Small intestine (tissue), 16 donors: ENCODE measurements around the gene HNRNPCL1. TPM values are rescaled to one million over a fixed set of nuclear protein-coding genes. Genes with fewer than 3 reads are reported as not detected.
"Not testable (repeated sequence)": the region's sequence is repeated elsewhere in the genome, so short reads cannot be mapped to it uniquely, and the experiment has no call there.

Experiments
- DNase-seq, 2 donors: peaks; one replicate each; pipeline versions ENCODE4 v3.0.0 to v3.0.0-alpha.2; 2013
- FAIRE-seq: peaks from 2 replicates; lab custom pipeline; 2012; peaks lifted over from hg19 to GRCh38; lab: Jason Lieb, UNC
- H3K27ac ChIP-seq, 3 donors: one replicate each; pipeline ENCODE4 v1.5.1; 2013; ENCODE audit warnings: low read length in 2 of 3, mild to moderate bottlenecking in 2 of 3, control low read depth in 1 of 3, inconsistent platforms in 1 of 3, low read depth in 1 of 3, moderate library complexity in 1 of 3
- H3K27me3 ChIP-seq, 3 donors: one replicate each; pipeline ENCODE4 v1.6.1; 2013; ENCODE audit warnings: low read length in 3 of 3, inconsistent platforms in 1 of 3; ENCODE audit not compliant: control insufficient read depth in 3 of 3, insufficient read depth in 3 of 3
- H3K36me3 ChIP-seq, 3 donors: one replicate each; pipeline ENCODE4 v1.6.1; 2013; ENCODE audit warnings: low read length in 3 of 3, inconsistent platforms in 1 of 3, low read depth in 1 of 3, mild to moderate bottlenecking in 1 of 3, moderate library complexity in 1 of 3; ENCODE audit not compliant: control insufficient read depth in 3 of 3, insufficient read depth in 2 of 3
- H3K4me1 ChIP-seq, 3 donors: one replicate each; pipeline ENCODE4 v1.6.1; 2013; ENCODE audit warnings: low read length in 2 of 3, inconsistent platforms in 1 of 3, low read depth in 1 of 3, mild to moderate bottlenecking in 1 of 3, moderate library complexity in 1 of 3; ENCODE audit not compliant: control insufficient read depth in 3 of 3, insufficient read depth in 2 of 3
- H3K4me3 ChIP-seq, 3 donors: one replicate each; pipeline ENCODE4 v1.5.1; 2013; ENCODE audit warnings: low read length in 3 of 3, control low read depth in 1 of 3, inconsistent platforms in 1 of 3, low read depth in 1 of 3, mild to moderate bottlenecking in 1 of 3, moderate library complexity in 1 of 3
- H3K9me3 ChIP-seq, 2 donors: one replicate each; pipeline ENCODE4 v1.6.1; 2013; ENCODE audit warnings: low read depth in 1 of 2, low read length in 1 of 2; ENCODE audit not compliant: control insufficient read depth in 2 of 2, insufficient read depth in 1 of 2
- WGBS, 3 donors: extraction: QIAGEN DNeasy Blood & Tissue Kit; methylation state at CpG; one replicate each; pipeline ENCODE4 v1.1.7; 2013; 5-methylcytosine and 5-hydroxymethylcytosine counted together
- long read RNA-seq, 10 donors: transcript quantifications; one replicate each; lab custom pipeline, GENCODE V29; 2026
- polyA plus RNA-seq, 4 donors: library from polyadenylated mRNA; stranded (reverse) in 3 of 4; unstranded in 1 of 4; fragments of 200-250 nt in 3 of 4; fragments of 120-200 nt in 1 of 4; gene quantifications; one replicate each; pipeline versions ENCODE4 v1.2.1 to v1.2.3, GENCODE V29; 2013
- donor health status: healthy with polysubstance abuse.
- donor health status: control.
- donor health status: control.
- donor health status: Bipolar disorder and iron deficiency.
- donor health status: healthy.

Gene HNRNPCL1
- not detected for polyA plus RNA-seq
- long read RNA-seq, donor 1, result 0 reads
- long read RNA-seq, donor 2, result 0 reads
- long read RNA-seq, donor 3, result 0 reads
- long read RNA-seq, donor 4, result 0 reads
- long read RNA-seq, donor 5, result 0 reads
- long read RNA-seq, donor 6, result 0 reads
- long read RNA-seq, donor 7, result 0 reads
- long read RNA-seq, donor 8, result 0 reads
- long read RNA-seq, donor 9, result 0 reads
- long read RNA-seq, donor 10, result 0 reads

DNA sequence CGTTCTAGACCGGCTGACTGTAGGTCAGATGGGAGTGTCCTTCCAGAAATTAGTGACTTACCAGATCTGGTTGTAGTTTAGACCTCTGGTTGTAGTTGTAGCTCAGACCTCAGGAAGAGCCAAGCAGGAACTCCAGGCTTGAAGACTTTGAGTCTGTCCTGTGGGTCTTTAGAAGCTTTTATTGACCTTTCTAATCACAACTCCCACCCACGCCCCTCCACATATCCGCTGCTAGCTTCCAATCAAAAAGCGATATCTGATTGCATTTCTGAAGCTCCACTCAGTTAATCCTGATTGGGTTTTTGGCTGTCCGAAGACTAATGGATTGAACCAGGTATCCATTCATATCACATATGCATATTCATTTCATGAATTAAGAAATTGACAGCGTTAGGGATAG, at the start of gene HNRNPCL1:
TSS of gene HNRNPCL1 (minus strand) at position 101 of the 400 bp plus-strand sequence. CDS start 431 bp downstream, outside the sequence.
- not testable (repeated sequence) for H3K36me3 ChIP-seq, H3K4me3 ChIP-seq, DNase-seq, FAIRE-seq, H3K4me1 ChIP-seq, H3K27ac ChIP-seq, H3K27me3 ChIP-seq, H3K9me3 ChIP-seq
- whole genome bisulfite sequencing, 3 donors, result 81 to 90% (median 82%) methylated on average over 7 of the region's 7 CpGs

GRCh38 chr1:12898170-12898569, 49.6 kb upstream of the HNRNPCL1 start, which contains the start of gene PRAMEF10:
Gene PRAMEF10, minus strand, starts transcription at chr1:12898270. Its CDS starts 2,423 bp downstream, at chr1:12895847.
- H3K27ac ChIP-seq, FAIRE-seq: not testable (repeated sequence)

DNA sequence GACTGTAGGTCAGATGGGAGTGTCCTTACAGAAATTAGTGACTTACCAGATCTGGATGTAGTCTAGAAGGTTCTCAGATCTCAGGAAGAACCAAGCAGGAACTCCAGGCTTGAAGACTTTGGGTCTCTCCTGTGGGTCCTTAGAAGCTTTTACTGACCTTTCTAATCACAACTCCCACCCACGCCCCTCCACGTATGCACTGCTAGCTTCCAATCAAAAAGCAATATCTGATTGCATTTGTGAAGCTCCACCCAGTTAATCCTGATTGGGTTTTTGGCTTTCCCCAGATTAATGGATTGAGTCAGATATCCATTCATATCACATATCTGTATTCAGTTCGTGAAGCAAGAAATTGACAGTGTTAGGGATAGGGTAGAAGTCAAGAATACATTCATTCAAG, 37.6 kb upstream of the HNRNPCL1 start, which contains the start of gene PRAMEF4:
TSS of gene PRAMEF4 (minus strand) at position 101 of the 400 bp plus-strand sequence. CDS start 2,807 bp downstream, outside the sequence.
- 54 to 74% (median 74%) methylated on average over 3 of the region's 3 CpGs for WGBS, 3 donors
- not testable (repeated sequence) for FAIRE-seq

More at GRCh38 chr1:12898170-12898569, 49.6 kb upstream of the HNRNPCL1 start, which contains the start of gene PRAMEF10:
- WGBS, 3 donors, result no CpG with 5 or more reads among the region's 1 CpG
- not testable (repeated sequence) for H3K36me3 ChIP-seq, DNase-seq, H3K4me1 ChIP-seq, H3K27me3 ChIP-seq, H3K4me3 ChIP-seq, H3K9me3 ChIP-seq

GRCh38 chr1:12878453-12878852, 29.9 kb upstream of the HNRNPCL1 start:
- FAIRE-seq, H3K4me1 ChIP-seq, DNase-seq, H3K27ac ChIP-seq, H3K27me3 ChIP-seq, H3K36me3 ChIP-seq, H3K4me3 ChIP-seq, H3K9me3 ChIP-seq: not testable (repeated sequence)
- 84 to 87% (median 84%) methylated on average over 3 of the region's 4 CpGs for WGBS, 3 donors

More for the DNA sequence above, 37.6 kb upstream of the HNRNPCL1 start, which contains the start of gene PRAMEF4:
- not testable (repeated sequence) for H3K4me3 ChIP-seq, H3K27me3 ChIP-seq, DNase-seq, H3K9me3 ChIP-seq, H3K27ac ChIP-seq, H3K36me3 ChIP-seq, H3K4me1 ChIP-seq

DNA sequence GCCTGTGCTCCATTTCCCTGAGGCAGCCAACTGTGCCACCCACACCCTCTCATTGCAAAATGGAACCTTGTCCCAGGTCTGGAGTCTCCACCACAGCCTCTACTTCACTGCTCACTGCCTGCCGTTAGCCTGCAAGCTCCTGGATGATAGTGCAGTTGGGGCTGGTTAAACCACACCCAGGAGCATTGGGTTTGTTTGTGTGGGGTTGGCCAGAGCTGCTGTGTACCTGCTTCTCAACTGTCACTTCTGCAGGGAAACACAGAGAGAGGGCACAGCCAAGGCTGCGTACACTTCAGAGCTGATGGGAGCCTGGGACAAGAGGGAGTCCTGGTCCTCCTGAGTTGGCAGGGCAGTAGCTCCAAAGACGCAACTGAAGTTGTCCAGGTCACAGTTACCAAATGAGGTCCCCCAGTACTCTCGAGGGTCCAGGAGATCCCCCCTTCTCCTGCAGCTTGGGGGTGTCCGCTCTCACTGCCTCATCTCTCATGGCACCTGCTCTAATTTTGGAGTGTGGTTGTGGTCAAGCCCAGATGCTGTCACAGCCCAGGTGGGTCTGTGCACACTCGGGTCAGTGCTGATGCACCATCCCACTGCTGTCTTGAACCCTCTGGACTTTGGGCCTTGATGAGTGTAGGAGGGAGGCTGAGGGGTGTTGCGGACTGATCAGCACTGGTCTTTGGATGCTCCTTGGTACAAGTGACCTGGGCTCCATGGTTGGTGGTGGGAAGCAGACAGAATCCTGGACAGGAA, 14.8 kb upstream of the HNRNPCL1 start:
- not testable (repeated sequence) for DNase-seq, H3K27me3 ChIP-seq, H3K27ac ChIP-seq, FAIRE-seq, H3K4me3 ChIP-seq, H3K36me3 ChIP-seq, H3K4me1 ChIP-seq, H3K9me3 ChIP-seq
- 65 to 84% (median 67%) methylated on average over 2 to 5 of the region's 7 CpGs for WGBS, 3 donors

DNA sequence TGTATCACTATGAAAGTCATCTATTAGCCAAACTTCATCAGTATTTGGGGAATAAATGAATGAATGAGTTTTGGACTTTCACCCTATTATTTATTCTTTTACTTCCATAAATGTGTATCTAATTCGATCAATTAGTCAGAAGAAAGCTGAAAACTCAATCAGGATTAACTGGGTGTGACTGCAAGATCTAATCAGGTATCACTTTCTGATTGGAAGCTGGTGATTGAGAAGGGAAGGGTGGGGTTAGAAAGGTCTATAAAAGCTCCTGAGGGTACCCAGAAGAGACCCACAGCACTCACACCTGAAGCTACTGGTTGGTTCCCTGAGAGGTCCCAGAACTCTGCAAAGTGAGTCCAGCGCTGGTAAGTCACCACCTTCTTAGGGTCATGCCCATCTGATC, 8.3 kb upstream of the HNRNPCL1 start, which contains the start of gene PRAMEF2:
TSS of gene PRAMEF2 (plus strand) at position 301 of the 400 bp plus-strand sequence. CDS start 1,924 bp downstream, outside the sequence.
- H3K9me3 ChIP-seq, DNase-seq, H3K4me3 ChIP-seq, H3K27me3 ChIP-seq, H3K36me3 ChIP-seq, H3K27ac ChIP-seq, FAIRE-seq, H3K4me1 ChIP-seq: not testable (repeated sequence)
- WGBS, 3 donors, result 45 to 83% (median 64%) methylated on average over 1 to 2 of the region's 2 CpGs

DNA sequence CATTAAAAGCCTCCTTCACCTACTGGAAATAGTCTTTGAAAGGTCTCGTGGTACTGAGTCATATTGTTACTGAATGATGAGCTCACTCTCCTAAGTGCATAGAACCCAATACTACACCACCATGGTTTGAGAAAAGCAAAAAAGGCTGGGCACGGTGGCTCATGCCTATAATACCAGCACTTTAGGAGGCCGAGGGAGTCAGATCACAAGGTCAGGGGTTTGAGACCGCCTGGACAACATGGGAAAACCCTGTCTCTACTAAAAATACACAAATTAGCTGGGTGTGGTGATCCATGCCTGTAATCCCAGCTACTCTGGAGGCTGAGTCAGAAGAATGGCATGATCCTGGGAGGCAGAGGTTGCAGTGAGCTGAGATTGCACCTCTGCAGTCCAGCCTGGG, 3.3 kb upstream of the HNRNPCL1 start:
- H3K4me3 ChIP-seq, result no peak overlapping the region
- no peaks in the 10 kb centered on the region for H3K36me3 ChIP-seq
- peaks cover 0 to 2% (median 0%) of the 10 kb centered on the region in 3 donors for H3K27me3 ChIP-seq
- no peaks in the 10 kb centered on the region for H3K4me1 ChIP-seq
- FAIRE-seq (no peak), DNase-seq (no peak)
- WGBS, 3 donors, result 59 to 72% (median 61%) methylated on average over 4 of the region's 4 CpGs
- H3K27ac ChIP-seq, result no peak overlapping the region
- no peaks in the 10 kb centered on the region for H3K9me3 ChIP-seq

GRCh38 chr1:12833251-12833650, 15.3 kb downstream of the HNRNPCL1 start:
- H3K9me3 ChIP-seq, H3K27me3 ChIP-seq, DNase-seq, H3K27ac ChIP-seq, H3K4me3 ChIP-seq, H3K4me1 ChIP-seq, H3K36me3 ChIP-seq, FAIRE-seq: not testable (repeated sequence)
- WGBS, 3 donors, result 49 to 57% (median 51%) methylated on average over 2 of the region's 2 CpGs
